Measurements from ENCODE around the gene CD300LD.

The CD300LD gene

GRCh38 chr17:74595037-74595750 lies 3.1 kb upstream of the CD300LD start:
- TF ChIP-seq CTCF (IDR thresholded peaks at IDR 0.05; ENCODE audit: borderline replicate concordance, control extremely low read depth, extremely low read depth, insufficient read depth, missing control alignments), result no peak
- in situ Hi-C loops (cut with MboI; ENCODE audit: low sequenced_read_pairs, unreplicated experiment), result no loop called here
- DNase-seq (ENCODE audit: low spot score), result no peak

DNA sequence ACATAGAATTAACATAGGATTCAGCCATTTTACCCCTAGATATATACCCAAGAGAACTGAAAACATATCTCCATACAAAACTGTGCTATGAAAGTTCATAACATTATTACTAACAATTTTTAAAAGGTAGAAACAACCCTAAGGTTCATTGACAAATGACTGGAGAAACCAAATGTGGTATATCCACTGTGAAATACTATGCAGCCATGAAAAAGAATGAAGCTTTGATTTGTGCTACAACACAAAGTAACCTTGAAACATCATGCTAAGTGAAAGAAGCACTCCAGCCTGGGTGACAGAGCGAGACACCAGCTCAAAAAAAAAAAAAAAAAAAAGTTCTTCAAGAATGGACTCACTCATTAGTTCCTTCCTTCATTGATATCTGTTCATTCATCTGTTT lies 580 bp downstream of the CD300LD start:
- in situ Hi-C loops (cut with MboI; ENCODE audit: low sequenced_read_pairs, unreplicated experiment), result no loop called here
- no peak for DNase-seq (ENCODE audit: low spot score)
- TF ChIP-seq CTCF (IDR thresholded peaks at IDR 0.05; ENCODE audit: borderline replicate concordance, control extremely low read depth, extremely low read depth, insufficient read depth, missing control alignments), result no peak

DNA sequence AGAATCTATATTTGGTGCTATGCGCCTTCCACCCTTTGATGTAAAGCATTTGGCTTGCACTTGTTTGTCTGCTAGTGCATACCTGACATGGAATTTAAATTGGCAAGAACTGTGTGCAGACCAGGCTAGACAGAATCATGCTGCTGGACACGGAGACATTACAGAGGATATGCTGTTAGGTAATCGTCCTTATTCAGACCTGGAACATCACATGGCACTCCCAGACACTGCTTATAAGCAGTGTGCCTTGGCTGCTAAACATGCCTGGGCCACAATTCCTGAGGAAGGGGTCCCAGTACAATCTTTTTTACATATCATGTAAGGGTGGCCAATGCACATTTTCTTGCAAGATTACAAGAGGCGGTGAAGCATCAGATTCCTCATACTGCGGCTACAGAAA lies 6.4 kb downstream of the CD300LD start:
- TF ChIP-seq CTCF (IDR thresholded peaks at IDR 0.05; ENCODE audit: borderline replicate concordance, control extremely low read depth, extremely low read depth, insufficient read depth, missing control alignments), result no peak
- in situ Hi-C loops (cut with MboI; ENCODE audit: low sequenced_read_pairs, unreplicated experiment), result no loop called here
- no peak for DNase-seq (ENCODE audit: low spot score)

DNA sequence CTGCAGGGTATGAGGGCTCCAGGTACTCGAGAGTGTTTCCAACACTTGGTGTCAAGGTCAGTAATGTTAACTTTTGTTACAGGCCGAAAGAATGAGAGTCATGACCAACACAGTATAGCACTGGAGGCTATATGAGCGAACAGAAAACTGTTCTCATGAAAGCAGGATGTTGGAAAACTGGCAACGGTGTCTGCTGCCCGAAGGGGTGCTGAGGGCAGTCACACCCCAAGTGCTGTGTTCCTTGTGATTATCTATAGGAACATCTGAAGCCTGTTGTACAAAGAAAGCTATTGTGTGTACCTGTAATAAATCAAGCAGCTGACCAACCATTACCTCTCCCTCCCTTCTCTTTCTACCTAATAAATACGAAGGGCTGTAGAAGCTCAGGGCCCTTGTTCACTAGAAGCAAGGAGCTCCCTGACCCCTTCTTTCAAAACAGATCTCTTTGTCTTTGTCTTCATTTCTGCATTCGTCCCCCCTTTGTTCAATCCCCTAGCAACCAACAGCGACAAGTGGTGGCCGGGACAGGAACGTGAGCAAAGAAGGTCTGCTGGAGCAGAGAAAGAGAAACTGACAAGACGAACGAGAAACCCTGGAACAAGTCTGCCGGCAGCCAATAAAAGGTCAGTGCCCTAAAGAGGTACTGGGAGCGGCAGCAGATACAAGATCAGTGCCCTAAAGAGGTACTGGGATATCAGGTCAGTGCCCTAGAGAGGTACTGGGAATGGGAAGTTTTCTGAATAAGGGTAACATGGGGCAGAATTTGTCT lies 7.6 kb downstream of the CD300LD start:
- no peak for TF ChIP-seq CTCF (IDR thresholded peaks at IDR 0.05; ENCODE audit: borderline replicate concordance, control extremely low read depth, extremely low read depth, insufficient read depth, missing control alignments)
- in situ Hi-C loops (cut with MboI; ENCODE audit: low sequenced_read_pairs, unreplicated experiment), result no loop called here
- no peak for DNase-seq (ENCODE audit: low spot score)

DNA sequence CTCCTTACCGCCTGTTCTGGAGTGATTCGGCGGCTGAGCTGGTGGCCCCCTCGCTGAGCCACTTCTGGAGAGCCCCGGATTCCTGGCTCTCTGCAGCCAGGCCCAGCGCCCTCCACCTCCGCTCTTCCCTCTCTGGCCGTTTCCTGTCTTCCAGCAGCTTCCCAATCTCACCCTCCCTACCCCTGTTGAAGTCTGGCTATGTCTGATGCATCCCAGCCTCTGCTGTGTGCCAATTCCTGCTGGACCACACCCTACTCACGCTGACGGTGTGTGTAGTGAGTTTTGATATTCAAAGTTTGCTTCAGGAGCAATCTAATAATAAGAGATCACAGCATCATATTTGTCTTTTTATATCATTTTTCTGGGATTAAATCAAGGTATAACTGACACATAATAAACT lies 9.4 kb downstream of the CD300LD start:
- in situ Hi-C loops (cut with MboI; ENCODE audit: low sequenced_read_pairs, unreplicated experiment), result no loop called here
- no peak for TF ChIP-seq CTCF (IDR thresholded peaks at IDR 0.05; ENCODE audit: borderline replicate concordance, control extremely low read depth, extremely low read depth, insufficient read depth, missing control alignments)
- no peak for DNase-seq (ENCODE audit: low spot score)

DNA sequence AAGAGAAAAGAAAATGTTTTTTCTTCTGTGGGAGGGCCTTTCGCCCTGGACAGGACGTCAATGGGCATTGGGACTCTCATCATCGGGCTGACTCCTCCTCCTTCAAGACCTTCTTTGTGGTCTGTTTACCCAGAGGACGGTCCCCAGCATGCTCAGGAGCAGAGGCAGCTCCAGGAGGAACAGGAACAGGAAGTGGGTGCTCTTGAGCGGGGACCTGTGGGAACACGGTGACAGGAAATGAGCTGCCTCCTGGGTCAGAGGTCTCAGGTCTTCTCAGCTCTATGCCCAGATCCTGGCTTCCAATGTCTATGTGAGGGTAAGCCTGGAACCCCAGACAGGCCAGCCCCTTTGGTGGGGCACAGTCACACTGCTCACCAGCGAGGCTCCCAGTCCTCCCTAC lies 12.2 kb downstream of the CD300LD start:
- no peak for TF ChIP-seq CTCF (IDR thresholded peaks at IDR 0.05; ENCODE audit: borderline replicate concordance, control extremely low read depth, extremely low read depth, insufficient read depth, missing control alignments)
- DNase-seq (ENCODE audit: low spot score), result no peak
- in situ Hi-C loops (cut with MboI; ENCODE audit: low sequenced_read_pairs, unreplicated experiment), result no loop called here

Measured in GM13976 (cell line).